HTR-8/SVneo (cell line): ENCODE results near the gene STAG2.

ENCODE experiments used
- DNase-seq: peaks from one replicate; pipeline ENCODE4 v3.0.0; 2011; ENCODE audit warnings: low spot score, mixed read lengths; ENCODE audit not compliant: insufficient read length
- FAIRE-seq: peaks from 2 replicates; lab custom pipeline; 2011; peaks lifted over from hg19 to GRCh38; lab: Jason Lieb, UNC

Gene STAG2

GRCh38 chrX:123971982-123972381 is 10.5 kb downstream of the STAG2 start:
- DNase-seq (no peak), FAIRE-seq (no peak)

- DNase-seq (no peak), FAIRE-seq (no peak)
Measured at GRCh38 chrX:123973921-123974320, 12.4 kb downstream of the STAG2 start.

DNA sequence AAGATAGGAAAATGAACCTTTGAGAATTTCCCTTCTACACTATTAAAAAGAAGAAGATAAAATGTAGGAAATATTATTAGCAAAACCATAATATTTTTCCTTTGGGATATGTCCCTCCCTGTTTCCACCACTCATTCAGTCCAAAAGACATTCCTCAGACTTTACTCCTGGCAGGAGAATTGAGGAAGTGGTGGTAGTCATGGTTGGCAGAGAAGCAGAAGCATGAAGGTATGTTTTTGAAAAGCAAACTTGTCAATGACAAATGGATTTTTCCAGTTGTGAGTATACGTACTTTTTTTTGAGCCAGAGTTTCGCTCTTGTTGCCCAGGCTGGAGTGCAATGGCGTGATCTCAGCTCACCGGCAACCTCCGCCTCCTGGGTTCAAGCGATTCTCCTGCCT is 13.7 kb downstream of the STAG2 start:
- no peak for DNase-seq

GRCh38 chrX:123976706-123977316 is 15.3 kb downstream of the STAG2 start:
- FAIRE-seq: no peak
- DNase-seq: no peak

More for the DNA sequence above, 13.7 kb downstream of the STAG2 start:
- no peak for FAIRE-seq

- DNase-seq (no peak), FAIRE-seq (no peak)
Measured at GRCh38 chrX:123983240-123983639, 21.7 kb downstream of the STAG2 start.

- DNase-seq (no peak), FAIRE-seq (no peak)
Measured at GRCh38 chrX:123986377-123986776, 24.9 kb downstream of the STAG2 start.

DNA sequence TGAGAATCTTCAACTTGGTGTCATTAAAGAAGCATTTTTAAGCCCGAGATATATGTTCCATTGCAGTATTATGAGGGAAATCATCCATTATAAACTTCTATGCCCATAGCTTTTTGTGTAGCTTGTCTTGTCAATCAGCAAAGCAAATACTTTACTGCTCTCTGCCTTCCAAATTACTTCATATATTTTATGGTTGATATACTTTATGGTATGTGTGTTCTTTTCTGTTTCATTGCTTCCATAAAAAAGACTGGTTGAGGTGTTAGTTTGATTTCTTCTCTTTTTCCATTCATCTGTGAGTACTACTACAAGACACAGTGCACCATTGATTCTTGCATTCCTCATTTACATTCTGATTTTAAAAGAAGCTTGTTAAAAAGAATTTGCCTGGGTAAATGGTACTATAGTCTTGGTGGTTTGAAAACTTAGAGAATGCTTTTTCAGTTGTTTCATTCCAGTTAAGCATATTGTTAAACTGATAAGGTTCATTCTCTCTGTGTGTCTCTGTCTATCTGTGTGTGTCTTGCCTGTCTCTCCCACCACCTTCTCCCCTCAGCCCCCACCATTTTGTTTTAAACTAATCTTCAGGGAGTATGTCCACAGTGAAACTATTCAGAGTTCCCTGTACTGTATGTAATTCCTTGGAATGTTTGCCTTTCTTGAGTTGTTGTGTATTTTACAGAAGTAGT is 27.1 kb downstream of the STAG2 start:
- DNase-seq (no peak), FAIRE-seq (no peak)

DNA sequence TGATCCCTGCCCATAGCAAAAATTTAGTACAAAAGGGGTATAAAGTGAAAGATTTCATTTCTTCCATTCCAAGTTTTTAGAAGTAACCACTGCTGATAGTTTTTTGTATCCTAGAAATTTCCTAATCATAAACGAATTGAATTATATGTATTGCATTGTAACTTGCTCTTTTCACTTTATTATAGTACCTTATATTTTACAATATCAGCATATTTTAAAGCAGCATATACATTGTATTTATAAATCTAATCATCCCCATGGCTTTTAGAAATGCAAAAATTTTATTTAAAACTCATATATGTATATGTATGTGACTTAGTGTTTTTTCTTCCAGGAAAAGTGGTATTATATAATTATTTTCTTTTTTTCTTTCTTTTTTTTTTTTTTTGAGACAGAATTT is 27.7 kb downstream of the STAG2 start:
- FAIRE-seq (no peak), DNase-seq (no peak)

DNA sequence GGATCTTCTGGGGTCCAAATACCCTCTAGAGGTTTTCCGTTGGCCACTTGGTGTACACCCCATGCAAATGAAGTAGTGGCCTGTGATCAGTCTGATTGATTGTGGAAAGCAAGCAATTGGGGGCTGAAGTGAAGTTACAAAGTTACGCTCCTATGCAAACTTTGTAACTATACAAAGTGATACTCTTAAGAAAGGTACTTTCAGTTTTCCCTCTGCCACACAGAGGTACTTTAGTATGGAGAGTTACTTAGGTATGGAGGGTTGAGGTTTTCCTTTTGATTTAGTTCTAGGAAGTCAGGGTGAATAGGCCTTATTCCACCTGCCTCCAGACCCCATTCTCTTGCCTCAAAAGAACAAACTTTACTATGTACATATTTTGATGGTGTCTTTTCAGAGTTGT is 28.7 kb downstream of the STAG2 start:
- FAIRE-seq: no peak
- DNase-seq: no peak

- DNase-seq (no peak), FAIRE-seq (no peak)
Measured at GRCh38 chrX:123990602-123991001, 29.1 kb downstream of the STAG2 start.

GRCh38 chrX:123993326-123993725 is 31.8 kb downstream of the STAG2 start:
- DNase-seq: peak; percentile 1
- no peak for FAIRE-seq

- DNase-seq: no peak
- FAIRE-seq: no peak
Measured at GRCh38 chrX:123993904-123994635, 32.6 kb downstream of the STAG2 start.

DNA sequence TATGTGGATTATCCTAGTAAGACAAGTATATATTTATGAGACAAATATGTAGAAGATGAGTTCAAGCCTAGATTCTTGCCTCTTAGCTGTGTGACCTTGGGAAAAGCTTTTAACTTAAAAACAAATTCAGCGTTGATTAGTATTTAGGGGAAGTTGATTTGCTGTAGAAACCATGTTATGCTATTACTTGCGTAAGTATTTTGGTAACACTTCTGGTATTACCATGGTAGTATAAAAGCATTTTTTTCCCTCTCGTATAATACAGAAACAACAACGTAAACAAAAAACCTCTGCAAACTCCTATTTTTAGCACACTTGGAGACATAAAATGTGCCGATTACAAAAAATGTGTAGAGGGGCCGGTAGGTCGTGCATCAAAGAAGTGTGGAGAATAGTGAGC is 33.2 kb downstream of the STAG2 start:
- DNase-seq (no peak), FAIRE-seq (no peak)

GRCh38 chrX:124001581-124001980 is 40.1 kb downstream of the STAG2 start:
- DNase-seq: no peak
- FAIRE-seq: no peak

GRCh38 chrX:124005228-124005627 is 43.7 kb downstream of the STAG2 start:
- FAIRE-seq (no peak), DNase-seq (no peak)

DNA sequence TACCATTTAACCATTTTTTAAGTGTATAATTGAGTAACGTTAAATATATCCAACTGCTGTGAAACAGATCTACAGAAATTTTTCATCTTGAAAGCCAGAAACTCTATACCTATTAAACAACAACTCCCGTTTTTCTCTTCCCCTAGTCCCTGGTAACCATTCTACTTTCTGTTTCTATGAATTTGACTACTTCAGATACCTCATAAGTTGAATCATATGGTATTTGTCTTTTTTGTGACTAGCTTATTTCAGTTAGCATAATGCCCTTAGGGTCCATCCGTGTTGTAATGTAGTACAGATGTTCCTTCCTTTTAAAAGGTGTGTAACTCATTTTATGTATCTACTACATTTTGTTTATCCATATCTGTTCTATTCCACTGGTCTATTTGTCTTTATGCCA is 48.7 kb downstream of the STAG2 start:
- no peak for FAIRE-seq
- no peak for DNase-seq

DNA sequence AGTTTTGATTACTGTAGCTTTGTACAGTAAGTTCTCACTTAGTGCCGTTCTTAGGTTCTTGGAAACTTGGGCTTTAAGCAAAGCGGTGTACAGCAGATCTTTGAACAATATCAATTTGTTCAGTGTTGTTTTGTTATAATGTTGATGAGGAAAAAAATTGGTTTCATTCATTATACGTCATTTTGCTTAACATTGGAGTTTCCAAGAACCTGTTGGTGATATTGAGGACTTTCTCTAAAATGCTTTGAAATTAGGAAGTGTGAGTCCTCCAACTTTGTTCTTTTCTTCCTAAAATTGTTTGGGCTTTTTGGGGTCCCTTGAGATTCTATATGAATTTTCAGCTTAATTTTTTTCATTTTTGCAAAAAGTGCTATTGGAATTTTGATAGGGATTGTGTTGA is 49.1 kb downstream of the STAG2 start:
- DNase-seq (no peak), FAIRE-seq (no peak)

GRCh38 chrX:124015721-124016120 is 54.2 kb downstream of the STAG2 start:
- FAIRE-seq (no peak), DNase-seq (no peak)

GRCh38 chrX:124016825-124017224 is 55.3 kb downstream of the STAG2 start:
- FAIRE-seq (no peak), DNase-seq (no peak)

GRCh38 chrX:124018023-124018422 is 56.5 kb downstream of the STAG2 start:
- DNase-seq (no peak), FAIRE-seq (no peak)

GRCh38 chrX:124023838-124024238 is 62.3 kb downstream of the STAG2 start:
- FAIRE-seq: no peak
- DNase-seq: no peak
